HG03135 (cell line): Measurements from ENCODE around the gene TMEM135.
"Not testable (repeated sequence)": the region's sequence is repeated elsewhere in the genome, so short reads cannot be mapped to it uniquely, and the experiment has no call there.

Experiments
- ATAC-seq: cut with Tn5 transposase; IDR thresholded peaks from one replicate; pipeline ENCODE4 v1.9.1; 2021; ENCODE audit warnings: mild to moderate bottlenecking, moderate library complexity; ENCODE audit not compliant: unreplicated experiment

Gene TMEM135

DNA sequence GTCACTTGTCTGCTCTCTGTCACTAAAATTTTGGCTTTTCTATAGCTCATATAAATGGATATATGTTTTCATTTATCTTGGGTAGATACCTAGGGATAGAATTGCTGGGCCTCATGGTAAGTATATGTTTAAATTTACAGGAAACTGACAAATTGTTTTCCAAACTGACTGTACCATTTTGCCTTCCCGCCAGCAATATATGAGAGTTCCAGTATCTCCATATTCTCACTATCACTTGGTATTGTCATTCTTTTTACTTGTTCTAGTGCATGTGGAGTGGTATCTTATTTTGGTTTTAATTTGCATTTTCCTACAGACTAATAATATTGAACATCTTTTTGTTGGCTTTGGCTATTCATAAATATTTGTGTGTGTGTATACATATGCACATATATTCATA lies 101.7 kb downstream of the TMEM135 start:
- ATAC-seq: no peak

DNA sequence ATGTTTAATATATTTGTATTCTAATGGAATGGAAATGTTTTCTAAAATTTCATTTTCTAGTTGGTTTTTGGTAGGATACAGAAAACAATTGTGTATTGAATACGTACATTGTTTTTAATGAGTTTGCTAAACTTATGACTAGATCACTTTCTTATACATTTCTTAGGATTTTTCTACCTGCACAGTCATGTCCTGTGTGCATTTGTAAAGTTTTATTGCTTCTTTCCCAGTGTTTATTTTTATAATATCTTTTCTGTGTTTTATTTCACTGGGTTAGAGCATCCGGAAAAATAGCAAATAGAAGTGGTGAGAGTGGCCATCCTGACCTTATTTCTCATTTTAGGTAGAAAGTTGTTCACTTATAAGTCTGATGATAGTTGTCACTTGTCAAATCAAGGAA lies 103.6 kb downstream of the TMEM135 start:
- ATAC-seq: no peak

DNA sequence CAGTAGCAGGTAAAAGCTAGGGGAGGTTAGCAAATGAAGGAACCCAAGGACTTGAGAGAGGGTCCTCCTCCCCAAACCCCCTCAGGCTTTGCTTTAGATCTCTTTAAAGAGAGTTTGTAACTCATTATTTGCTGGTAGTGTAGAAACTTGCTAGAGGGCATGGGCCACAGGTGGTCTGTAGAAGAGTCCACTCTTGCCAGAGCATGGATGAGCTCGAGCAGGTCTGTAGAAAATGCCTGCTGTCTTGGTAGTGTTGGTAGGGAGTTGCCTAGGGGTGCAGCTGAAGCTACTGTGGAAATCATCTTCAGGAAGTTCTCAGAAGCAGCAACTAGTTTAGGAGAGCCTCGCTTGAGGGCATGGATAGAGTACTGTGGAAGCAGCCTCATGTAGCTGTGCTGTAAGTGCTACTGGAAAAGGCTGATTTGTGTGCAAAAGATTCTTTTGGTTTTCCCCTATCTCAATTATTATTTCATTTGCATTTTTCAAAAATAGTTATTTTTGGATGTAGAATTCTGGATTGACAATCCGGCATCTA lies 104.3 kb downstream of the TMEM135 start:
- no peak for ATAC-seq

DNA sequence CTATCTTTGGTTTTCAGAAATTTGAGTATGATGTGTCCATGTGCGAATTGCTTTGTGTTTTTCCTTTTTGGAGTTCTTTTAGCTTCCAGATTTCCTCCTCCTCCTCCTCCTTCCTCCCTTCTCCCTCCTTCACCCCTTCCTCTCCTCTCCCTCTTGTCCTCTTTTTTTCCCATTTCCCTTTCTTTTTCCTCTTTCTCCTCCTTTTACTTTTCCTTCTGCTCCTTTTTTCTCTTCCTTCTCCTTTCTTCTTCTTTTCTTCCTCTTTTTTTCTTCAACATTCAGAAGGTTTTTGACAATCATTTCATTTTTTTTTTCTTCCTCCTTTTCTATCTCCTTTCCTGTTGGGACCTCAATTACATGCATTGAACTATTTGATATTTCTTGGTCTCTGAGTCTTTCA lies 104.9 kb downstream of the TMEM135 start:
- no peak for ATAC-seq

DNA sequence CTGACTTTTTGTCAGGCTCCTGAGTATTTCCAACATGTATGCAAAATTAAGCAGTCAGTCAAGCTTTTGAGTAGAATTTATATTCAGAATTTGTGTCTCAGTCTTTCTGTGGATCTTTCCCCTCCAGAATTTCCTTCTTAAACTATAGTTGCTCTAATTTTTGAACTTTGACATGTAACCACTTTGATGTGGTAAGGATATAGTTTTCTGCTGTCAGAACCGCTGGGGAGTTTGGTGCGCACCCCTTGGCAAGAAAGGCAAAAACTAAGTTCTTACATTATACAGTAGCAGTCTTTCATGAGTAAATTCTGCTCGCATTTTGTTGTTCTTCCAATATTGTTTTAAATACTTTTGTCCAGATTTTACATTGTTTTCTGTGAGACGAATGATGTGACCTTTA lies 105.9 kb downstream of the TMEM135 start:
- no peak for ATAC-seq

DNA sequence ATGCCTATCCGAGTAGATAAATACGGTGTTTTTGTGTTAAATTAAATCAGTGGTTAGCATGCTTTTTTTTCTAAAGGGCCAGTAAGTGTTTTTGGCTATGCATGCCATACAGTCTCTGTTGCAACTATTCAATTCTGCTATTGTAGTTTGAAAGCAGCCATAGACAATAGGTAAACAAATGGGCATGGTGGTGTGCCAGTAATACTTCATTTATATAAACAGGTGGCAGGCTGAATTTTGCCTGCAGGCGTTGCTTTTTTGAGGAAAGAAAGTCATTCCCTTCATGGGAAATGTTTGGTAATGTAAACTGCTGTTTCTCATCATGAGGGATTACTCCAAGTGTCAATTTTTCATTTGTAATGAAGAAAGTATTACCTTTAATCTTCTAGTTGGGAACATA lies 106.5 kb downstream of the TMEM135 start:
- no peak for ATAC-seq

DNA sequence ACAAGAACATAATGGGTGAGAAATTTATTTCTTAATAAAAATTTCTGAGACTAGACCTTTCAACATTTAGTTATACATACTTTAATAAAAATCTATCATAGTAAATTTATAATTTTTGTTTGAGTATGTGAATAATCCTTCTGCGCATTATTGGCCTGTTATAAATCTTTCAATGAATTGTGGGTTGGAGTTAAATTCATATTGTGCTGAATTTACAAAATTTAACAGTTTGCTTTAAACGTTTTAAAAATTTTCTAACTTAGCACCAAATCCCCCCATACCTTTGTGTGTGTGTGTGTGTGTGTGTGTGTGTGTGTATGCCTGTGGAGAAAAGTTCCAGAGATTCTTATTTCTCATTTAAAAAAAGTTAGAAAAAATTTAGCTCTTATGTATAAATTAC lies 111.0 kb downstream of the TMEM135 start:
- ATAC-seq: no peak

DNA sequence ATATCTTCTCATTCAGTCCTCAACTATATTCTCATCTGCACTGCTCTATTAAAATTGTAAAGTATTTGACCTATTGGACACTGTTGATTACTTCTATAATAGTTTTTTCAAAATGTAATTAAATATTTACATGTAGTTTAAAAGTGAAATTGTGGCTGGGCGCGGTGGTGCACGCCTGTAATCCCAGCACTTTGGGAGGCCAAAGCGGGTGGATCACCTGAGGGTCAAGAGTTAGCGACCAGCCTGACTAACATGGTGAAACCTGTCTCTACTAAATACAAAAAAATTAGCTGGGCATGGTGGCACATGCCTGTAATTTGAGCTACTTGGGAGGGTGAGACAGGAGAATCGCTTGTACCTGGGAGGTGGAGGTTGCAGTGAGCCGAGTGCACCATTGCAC lies 112.0 kb downstream of the TMEM135 start:
- not testable (repeated sequence) for ATAC-seq

DNA sequence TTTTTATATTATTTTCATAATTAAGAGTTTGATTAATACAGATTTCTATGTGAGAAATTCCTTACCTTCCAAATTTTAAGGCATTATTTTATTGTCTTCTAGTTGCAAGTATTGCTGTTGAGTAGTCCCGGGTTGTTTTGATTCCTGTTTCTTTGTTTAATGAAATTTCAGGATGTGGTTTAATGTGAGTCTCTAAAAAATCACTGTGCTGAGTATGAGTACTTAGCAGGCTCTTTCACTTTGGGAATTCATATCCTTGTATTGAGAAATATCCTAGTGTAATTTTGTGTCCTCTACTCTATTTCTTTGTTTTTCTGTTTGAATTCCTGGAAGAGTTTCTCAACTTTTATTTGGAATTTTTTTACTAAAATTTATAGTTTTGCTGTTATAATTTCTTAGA lies 113.2 kb downstream of the TMEM135 start:
- no peak for ATAC-seq

DNA sequence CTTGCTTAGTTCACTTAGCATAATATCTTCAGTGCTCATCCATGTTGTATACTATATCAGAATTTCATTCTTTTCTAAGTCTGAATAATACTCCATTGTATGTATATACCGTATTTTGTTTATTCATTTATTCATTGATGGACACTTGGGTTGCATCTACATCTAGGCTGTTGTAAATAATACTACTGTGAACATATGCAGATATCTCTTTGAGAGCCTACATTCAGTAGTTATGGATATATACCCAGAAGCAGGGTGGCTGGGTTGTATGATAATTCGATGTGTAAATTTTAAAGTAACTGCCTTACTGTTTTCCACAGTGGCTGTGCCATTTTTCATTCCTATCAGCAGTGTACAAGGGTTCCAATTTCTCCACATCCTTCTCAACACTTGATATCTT lies 116.5 kb downstream of the TMEM135 start:
- no peak for ATAC-seq

DNA sequence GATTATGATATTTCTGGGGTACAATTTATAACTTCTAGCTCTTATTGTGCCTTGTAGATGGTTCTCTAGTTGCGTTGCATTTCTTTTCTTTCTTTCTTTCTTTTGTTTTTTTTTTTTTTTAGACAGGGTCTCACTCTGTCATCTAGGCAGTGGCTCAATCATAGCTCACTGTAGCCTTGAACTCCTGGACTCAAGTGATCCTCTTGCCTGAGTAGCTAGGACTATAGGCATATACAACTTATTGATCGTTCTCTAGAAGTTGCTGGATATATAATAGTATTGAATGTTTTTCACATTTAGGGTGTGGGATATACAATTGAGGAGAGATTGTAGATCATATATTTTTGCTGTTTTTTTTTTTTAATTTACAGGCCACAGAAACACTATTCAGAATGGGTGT lies 119.2 kb downstream of the TMEM135 start:
- no peak for ATAC-seq

DNA sequence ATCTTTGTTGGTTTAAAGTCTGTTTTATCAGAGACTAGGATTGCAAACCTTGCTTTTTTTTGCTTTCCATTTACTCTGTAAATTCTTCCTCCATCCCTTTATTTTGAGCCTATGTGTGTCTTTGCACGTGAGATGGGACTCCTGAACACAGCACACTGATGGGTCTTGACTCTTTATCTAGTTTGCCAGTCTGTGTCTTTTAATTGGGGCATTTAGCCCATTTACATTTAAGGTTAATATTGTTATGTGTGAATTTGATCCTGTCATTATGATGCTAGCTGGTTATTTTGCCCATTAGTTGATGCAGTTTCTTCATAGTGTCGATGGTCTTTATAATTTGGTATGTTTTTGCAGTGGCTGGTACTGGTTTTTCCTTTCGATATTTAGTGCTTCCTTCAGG lies 131.3 kb downstream of the TMEM135 start:
- ATAC-seq: not testable (repeated sequence)

DNA sequence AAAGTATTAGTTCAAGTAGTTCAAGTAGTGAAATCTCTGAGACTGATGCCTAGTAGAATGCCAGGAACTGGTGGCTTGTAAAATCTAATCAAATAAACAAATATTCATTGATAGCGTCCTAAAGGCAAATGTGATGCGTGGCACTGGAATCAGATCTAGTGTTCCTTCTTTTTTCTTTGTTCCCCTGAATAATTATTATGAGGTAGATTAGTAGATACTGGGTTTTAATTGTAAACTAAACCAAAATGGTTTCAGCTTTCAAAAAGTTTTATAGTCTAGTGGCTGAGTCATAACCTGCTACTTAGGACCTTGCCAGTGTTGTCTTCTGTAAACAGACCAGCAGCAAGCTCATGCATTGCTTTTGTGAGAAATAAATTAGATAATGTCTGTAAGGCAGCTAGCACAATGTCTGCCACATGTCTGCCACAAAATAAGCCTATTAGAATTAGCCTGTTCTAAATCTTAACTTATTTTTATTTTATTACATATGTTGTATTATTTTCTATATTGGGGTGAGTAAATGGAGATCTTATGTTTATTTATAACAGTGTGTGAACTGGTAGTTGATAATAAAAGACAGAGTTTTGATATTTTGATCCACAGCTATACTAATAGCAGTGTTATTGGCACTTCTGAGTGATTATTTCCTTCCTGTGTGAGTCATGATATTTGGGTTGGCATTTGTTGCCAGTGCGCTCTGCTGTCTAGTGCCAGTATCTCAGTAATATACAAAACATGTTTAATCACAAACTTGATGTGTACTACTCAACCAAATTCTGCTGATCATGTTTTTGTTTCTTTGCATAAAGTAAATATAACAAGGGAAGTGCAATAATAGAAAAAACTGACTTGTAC lies 135.7 kb downstream of the TMEM135 start:
- no peak for ATAC-seq

DNA sequence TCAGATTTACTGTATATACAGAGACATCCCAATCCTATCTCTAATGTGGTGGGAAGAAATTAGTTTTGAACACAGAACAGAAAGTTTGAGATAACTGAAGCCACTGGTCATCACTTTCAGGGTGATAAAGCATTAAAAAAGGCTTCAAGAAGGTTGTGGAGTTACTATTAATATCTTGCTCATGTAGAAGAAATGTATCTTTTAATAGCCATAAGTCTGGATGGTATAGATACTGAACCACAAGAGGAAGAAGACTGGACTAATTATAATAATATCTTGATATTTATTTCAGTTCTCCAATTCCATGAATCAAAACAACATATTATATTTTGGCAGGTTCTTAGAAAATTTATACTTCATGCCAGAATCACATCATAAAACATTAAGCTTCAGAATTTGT lies 137.1 kb downstream of the TMEM135 start:
- no peak for ATAC-seq

DNA sequence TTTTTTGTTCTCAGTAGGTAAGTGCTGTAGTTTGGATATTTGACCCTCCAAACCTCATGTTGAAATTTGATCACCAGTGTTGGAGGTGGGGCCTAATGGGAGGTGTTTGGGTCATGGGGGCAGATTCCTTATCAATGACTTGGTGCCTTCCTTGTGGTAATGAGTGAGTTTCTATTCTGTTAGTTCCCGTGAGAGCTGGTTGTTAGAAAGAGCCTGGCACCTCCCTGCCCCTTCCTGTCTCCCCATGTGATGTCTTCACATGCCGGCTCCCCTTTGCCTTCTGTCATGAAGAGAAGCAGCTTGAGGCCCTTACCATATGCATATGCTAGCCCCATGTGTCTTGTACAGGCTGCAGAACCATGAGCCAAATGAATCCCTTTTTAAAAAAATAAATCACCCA lies 138.3 kb downstream of the TMEM135 start:
- no peak for ATAC-seq

DNA sequence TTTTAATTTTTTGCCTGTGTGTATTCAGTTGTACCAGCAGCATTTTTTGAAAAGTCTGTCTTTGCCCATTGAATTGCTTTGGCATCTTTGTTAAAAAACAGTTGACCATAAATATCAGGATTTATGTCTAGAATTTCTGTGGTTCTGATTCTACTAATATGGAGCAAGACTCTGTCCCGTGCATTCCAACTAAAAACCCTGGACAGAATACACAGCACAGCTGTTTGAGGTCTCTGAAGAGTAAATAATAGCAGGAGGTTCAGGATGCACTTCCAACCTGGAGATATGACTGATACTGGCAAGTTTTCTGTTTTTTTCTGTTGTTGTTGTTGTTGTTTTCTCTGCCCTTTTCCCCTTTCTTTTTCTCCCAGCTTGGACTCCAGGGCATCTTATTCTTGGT lies 141.9 kb downstream of the TMEM135 start:
- ATAC-seq: no peak

DNA sequence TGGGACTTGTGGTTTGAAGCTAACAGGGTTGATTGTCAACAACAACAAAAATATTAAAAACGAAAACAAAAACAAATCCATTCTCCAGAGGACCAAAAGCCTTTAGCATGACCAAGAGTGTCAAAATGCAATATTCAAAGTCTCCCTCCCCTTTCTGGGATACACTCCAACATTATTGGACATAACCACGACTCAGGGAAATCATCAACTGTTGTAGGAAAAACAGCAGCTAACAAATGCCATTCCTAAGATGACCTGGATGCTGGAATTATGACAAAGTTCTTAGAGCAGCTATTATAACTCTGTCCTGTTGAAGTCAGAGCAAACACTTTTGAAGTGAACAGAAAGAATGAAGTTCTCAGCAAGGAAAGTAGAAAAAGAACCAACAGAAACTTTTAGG lies 143.0 kb downstream of the TMEM135 start:
- no peak for ATAC-seq

DNA sequence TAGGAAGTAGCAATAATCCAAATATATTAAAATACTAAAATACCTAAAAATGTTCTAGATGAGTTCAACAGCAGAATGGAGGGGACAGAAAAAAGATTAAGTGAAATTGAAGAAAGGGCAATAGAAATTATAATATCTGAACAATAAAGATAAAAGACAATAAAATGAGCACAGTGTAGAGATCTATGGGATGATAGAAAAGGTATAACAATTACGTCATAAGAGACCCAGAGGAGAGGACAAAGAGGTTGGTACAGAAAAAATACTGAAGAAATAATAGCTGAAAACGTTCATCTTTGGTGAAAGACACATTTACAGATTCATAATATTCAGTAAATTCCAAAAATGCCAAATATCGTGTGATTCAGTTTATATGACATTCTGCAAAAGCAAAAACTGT lies 143.4 kb downstream of the TMEM135 start:
- ATAC-seq: no peak

DNA sequence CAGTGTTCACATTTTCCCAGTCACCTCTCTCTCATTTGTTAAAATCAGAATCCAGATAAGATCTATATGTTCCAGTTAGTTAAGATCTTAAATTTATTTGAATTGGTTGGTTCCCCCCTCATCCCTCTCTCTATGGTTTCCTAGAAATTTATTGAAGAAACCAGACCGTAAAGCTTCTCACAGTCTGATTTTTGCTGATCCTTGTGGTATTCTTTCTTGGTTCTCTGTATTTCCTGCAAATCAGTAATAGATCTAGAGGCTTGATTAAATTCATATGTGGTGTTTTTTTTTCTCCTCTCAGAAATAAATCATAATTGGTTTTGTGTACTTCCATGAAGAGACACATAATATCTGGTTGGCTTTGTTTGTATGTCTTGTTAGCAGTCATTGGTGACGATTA lies 147.5 kb downstream of the TMEM135 start:
- no peak for ATAC-seq

DNA sequence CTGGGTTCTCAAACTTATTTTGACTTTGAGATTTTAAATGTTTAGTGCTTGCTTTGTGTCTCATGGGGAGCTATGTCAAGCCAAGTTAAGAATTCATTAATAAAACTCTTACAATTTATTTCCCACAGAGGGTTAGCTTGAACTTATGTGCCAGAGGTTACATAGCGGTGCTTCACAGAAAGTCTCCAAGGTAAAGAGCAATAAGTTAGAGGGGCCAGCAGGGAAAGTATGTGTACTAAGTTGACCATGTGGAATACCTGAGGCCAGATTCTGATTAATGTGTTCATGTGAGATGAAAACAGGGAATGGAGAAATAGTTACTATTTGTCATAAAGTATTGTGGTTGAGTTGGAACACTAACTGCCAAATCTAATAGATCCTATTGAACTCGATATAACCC lies 149.3 kb downstream of the TMEM135 start:
- ATAC-seq: no peak

DNA sequence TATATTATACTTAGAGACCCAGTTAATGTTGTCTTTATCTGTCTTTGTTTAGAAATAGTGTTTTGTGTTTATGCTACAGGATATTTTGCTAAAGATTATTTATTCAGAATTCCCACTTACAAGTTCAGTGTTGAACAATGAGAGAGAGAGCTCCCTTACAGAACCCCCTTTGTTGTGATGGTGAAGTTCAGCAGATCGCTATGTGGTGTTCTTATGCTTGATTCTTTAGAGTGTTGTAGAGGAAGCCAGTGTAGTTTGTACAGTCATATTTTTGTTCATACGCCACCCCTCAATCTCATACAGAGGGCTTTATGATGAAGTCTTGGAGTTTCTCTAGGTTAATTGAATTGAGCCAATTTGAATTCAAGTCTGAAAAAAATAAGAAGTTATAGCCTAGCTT lies 150.2 kb downstream of the TMEM135 start:
- ATAC-seq: no peak

DNA sequence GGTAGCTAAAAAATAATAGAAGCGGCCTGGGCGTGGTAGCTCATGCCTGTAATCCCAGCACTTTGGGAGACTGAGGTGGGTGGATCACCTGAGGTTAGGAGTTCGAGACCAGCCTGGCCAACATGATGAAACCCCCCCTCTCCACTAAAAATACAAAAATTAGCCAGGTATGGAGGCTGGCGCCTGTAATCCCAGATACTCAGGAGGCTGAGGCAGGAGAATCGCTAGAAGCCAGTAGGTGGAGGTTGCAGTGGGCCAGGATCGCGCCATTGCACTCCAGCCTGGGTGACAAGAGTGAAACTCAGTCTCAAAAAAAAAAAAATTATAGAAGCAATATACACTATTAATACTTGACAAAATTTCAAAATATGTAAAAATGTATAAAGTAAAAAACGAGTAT lies 150.7 kb downstream of the TMEM135 start:
- ATAC-seq: not testable (repeated sequence)

DNA sequence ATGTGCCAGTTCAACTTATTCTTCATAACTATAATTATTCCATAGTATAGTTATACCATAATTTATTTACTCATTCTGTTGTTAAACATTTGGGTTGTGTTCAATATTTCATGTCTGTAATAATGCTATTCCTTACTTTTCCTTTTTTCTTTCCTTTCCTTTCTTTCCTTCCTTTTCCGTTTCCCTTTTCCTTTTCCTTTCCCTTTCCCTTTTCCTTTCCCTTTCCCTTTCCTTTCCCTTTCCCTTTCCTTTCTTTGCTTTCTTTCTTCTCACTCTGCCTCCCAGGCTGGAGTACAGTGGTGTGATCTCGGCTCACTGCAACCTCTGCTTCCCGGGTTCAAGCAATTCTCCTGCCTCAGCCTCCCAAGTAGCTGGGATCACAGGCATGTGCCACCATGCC lies 151.2 kb downstream of the TMEM135 start:
- not testable (repeated sequence) for ATAC-seq
